Measurements from ENCODE around the gene CAPN15. TPM values are rescaled to one million over a fixed set of nuclear protein-coding genes. Genes with fewer than 3 reads are reported as not detected.

CAPN15 gene
- total RNA-seq, 1 donor from 2014 or later = 56.1 TPM

DNA sequence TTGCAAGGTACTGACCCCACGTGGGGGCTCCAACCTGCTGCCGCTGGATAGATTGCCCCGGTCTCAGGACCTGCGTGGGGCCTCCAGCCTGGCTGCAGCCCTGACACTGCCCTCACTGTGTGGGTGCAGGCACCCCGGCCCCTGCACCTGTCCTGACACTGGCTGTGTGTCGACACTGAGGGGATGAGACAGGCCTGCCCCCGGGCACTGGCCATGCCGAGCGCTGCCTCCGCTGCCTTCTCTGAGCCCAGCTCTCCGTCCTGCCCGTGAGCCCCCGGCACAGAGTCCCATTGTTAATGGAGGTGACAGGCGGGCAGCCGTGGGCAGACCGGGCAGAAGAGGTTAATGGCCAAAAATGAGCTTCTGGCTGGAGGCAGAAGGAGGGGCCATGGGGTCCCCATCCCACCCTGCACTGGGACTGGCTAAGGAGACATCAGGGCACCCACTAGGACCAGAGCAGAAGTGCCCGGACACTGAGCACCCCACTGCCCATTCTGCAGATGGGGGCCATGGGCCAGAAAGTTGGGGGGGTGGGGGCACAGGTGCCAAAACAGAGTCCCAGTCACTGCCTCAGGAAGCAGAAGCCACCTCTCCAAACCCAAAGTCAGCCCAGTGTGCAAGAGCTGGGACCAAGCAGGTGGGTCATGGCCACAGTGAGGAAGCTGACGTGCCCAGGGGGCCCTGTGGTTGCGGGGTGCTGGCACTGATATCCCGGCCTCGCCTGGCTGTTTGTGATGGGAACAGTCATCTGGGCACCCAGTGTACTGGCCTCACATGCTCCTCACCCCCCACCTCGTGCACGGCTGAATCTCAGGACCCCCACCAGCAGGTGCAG is 30.2 kb downstream of the CAPN15 start:
- Mint-ChIP-seq H3K27me3 (ENCODE audit: unreplicated experiment) (peaks cover 5% of the 10 kb centered on the region), H3K36me3 (ENCODE audit: unreplicated experiment) (no peaks in the 10 kb centered on the region), H3K4me3 (ENCODE audit: unreplicated experiment) (no peak overlapping the region), H3K9me3 (ENCODE audit: unreplicated experiment) (peaks cover 4% of the 10 kb centered on the region), H3K27ac (ENCODE audit: unreplicated experiment) (no peak overlapping the region), H3K4me1 (ENCODE audit: low read depth, unreplicated experiment) (peaks cover 5% of the 10 kb centered on the region)
- no peak for DNase-seq
- TF ChIP-seq, protein P1, sequence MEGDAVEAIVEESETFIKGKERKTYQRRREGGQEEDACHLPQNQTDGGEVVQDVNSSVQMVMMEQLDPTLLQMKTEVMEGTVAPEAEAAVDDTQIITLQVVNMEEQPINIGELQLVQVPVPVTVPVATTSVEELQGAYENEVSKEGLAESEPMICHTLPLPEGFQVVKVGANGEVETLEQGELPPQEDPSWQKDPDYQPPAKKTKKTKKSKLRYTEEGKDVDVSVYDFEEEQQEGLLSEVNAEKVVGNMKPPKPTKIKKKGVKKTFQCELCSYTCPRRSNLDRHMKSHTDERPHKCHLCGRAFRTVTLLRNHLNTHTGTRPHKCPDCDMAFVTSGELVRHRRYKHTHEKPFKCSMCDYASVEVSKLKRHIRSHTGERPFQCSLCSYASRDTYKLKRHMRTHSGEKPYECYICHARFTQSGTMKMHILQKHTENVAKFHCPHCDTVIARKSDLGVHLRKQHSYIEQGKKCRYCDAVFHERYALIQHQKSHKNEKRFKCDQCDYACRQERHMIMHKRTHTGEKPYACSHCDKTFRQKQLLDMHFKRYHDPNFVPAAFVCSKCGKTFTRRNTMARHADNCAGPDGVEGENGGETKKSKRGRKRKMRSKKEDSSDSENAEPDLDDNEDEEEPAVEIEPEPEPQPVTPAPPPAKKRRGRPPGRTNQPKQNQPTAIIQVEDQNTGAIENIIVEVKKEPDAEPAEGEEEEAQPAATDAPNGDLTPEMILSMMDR (IDR thresholded peaks at IDR 0.05; ENCODE audit: partially characterized antibody, unreplicated experiment) = no peak

DNA sequence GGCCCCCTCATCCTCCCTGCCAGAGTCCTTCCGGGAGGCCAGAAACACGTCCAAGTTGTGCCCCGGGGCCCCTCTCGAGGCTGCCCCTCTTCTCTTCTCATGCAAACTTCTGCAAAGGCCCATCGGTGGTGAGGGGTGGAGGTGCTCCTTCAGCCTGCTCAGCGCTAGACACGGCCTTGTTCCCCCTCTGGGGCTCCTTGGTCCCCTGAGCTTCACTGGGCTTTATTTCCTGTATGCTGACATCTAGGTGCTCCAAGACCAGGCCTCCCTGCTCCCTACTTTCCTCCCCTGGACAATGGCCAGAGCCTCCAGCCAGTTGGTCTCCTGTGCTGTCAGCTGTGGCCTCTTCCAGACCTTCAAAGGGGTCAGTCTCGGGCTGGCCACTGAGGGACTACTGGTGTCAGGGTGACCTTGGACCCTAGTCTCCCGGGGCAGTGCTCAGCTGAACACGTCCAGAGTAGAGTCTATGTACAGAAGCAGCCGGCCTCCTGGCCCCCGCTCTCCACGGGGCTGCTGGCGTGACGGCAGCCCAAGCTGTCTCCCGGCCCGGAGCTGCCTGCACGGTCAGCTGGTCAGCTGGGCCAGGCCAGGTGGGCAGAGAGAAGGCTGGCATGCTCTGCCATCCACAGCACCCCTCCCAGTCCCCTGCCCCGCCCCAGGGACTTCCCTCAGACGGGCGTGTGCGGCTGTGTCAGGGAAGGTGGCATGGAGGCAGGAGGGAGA is 30.9 kb downstream of the CAPN15 start:
- Mint-ChIP-seq H3K27ac (ENCODE audit: unreplicated experiment) (no peak overlapping the region), H3K36me3 (ENCODE audit: unreplicated experiment) (no peaks in the 10 kb centered on the region), H3K4me3 (ENCODE audit: unreplicated experiment) (no peak overlapping the region), H3K4me1 (ENCODE audit: low read depth, unreplicated experiment) (peaks cover 5% of the 10 kb centered on the region), H3K9me3 (ENCODE audit: unreplicated experiment) (peaks cover 6% of the 10 kb centered on the region), H3K27me3 (ENCODE audit: unreplicated experiment) (peaks cover 6% of the 10 kb centered on the region)
- TF ChIP-seq, protein P1 (IDR thresholded peaks at IDR 0.05; ENCODE audit: partially characterized antibody, unreplicated experiment) = no peak
- DNase-seq = no peak

DNA sequence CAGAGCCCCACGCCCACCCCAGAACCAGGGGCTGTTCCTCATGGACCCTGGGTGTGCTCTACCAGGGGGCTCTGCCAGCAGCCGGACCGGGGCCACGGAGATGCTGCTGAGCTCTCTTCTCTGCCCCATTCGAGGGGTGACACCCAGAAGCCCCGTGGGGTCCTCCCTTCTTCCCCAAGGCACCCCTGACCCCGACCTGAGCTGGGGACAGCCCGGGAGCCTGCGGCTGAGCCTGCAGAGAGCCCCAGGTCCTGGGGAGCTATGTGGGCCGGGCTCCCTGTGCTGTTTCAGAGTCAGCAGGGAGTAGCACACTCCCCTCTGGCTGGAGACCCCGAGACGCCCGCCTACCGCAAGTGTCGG is 31.5 kb downstream of the CAPN15 start:
- DNase-seq = no peak
- H3K27me3 Mint-ChIP-seq (ENCODE audit: unreplicated experiment) = peaks cover 6% of the 10 kb centered on the region
- H3K36me3 Mint-ChIP-seq (ENCODE audit: unreplicated experiment) = no peaks in the 10 kb centered on the region
- H3K4me1 Mint-ChIP-seq (ENCODE audit: low read depth, unreplicated experiment) = peaks cover 5% of the 10 kb centered on the region
- no peak overlapping the region for H3K4me3 Mint-ChIP-seq (ENCODE audit: unreplicated experiment)
- H3K27ac Mint-ChIP-seq (ENCODE audit: unreplicated experiment) = no peak overlapping the region
- peaks cover 6% of the 10 kb centered on the region for H3K9me3 Mint-ChIP-seq (ENCODE audit: unreplicated experiment)
- TF ChIP-seq, protein P1 (IDR thresholded peaks at IDR 0.05; ENCODE audit: partially characterized antibody, unreplicated experiment) = no peak

DNA sequence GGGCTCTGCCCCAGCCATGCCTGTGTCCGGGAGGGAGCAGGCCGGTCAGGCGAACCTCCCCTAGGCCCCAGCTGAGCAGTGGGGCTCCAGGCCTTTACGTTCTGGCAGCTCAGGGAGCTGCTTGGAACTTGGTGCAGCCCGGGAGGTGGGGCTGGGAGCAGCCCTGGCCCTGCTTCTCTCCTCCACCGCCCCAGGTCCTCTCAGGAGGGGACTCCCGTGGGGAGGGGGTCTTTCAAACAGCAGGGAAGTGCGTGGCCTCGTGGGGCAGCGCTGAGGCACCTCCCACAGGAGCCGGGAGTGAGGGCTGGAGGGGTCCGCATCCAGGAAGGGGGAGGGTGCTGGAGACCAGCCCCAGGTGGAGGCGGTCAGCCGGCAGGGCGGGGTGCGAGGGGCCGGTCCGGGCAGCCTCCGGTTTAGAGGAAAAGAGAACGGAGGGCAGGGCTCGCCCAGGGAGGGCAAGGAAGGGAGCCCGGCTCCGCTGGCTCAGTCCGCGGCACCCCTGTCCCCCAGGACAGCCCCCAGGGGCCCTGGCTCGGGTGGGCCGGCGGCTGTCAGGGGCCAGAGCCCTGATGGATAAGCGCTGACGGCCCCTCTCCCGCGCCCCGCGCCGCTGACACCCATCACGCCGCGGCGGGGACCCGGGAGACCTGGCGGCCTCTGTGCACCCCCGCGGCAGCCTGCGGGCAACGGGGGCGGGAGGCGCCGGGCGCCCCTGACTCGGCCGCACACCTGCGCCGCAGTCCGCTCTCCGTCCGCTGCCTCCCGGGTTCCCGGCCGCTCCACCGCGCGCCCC is 32.1 kb downstream of the CAPN15 start:
- H3K27ac Mint-ChIP-seq (ENCODE audit: unreplicated experiment) = no peak overlapping the region
- no peak for DNase-seq
- peaks cover 6% of the 10 kb centered on the region for H3K27me3 Mint-ChIP-seq (ENCODE audit: unreplicated experiment)
- H3K9me3 Mint-ChIP-seq (ENCODE audit: unreplicated experiment) = peaks cover 6% of the 10 kb centered on the region
- no peak overlapping the region for H3K4me3 Mint-ChIP-seq (ENCODE audit: unreplicated experiment)
- TF ChIP-seq, protein P1 (IDR thresholded peaks at IDR 0.05; ENCODE audit: partially characterized antibody, unreplicated experiment) = no peak
- H3K36me3 Mint-ChIP-seq (ENCODE audit: unreplicated experiment) = no peaks in the 10 kb centered on the region
- peaks cover 5% of the 10 kb centered on the region for H3K4me1 Mint-ChIP-seq (ENCODE audit: low read depth, unreplicated experiment)
